IMR-90 (cell line): ENCODE results near the gene ANKRD33B. TPM values are rescaled to one million over a fixed set of nuclear protein-coding genes. Genes with fewer than 3 reads are reported as not detected.

Source experiments
- ATAC-seq: fragments of 200-7000 bp; cut with Tn5 transposase; 2 replicates; pipeline ENCODE4 v1.9.1; 2020; ENCODE audit warnings: low read depth, mild to moderate bottlenecking, moderate library complexity
- BruUV-seq: library from RNA; stranded (reverse); fragments of 400-500 nt; replicated peaks from 2 replicates; lab custom pipeline; 2021; lab: Mats Ljungman, UMichigan
- CTCF ChIA-PET: fragments of 300-600 bp; formaldehyde crosslinking; extraction: SDS; loops from one replicate; lab custom pipeline; 2021; ENCODE audit warnings: antibody characterized with exemption; lab: Yijun Ruan, JAX
- POLR2A ChIA-PET: fragments of 300-600 bp; sonication (Branson Sonifier 250); formaldehyde crosslinking; loops from one replicate; lab custom pipeline; 2022; ENCODE audit warnings: antibody characterized with exemption; ENCODE audit not compliant: unreplicated experiment; lab: Charles Lee
- DNase-seq: peaks from one replicate; pipeline ENCODE4 v3.0.0; 2013
- H2AFZ ChIP-seq: replicated peaks from 2 replicates; pipeline ENCODE3; 2013; ENCODE audit warnings: low read length, mild to moderate bottlenecking; ENCODE audit not compliant: poor library complexity
- H2AK5ac ChIP-seq: 2 replicates; pipeline ENCODE4 v1.6.1; 2013; ENCODE audit warnings: low read depth, low read length, inconsistent platforms
- H2AK9ac ChIP-seq: replicated peaks from 2 replicates; pipeline ENCODE3; 2013; ENCODE audit warnings: mild to moderate bottlenecking, low read depth, low read length, moderate library complexity; ENCODE audit not compliant: poor library complexity
- H2BK120ac ChIP-seq: 2 replicates; pipeline ENCODE4 v1.6.1; 2013; ENCODE audit warnings: low read depth, low read length, inconsistent platforms
- H2BK15ac ChIP-seq: 3 replicates; pipeline ENCODE4 v1.6.1; 2013; ENCODE audit warnings: low read depth, low read length, inconsistent platforms
- H2BK20ac ChIP-seq: 2 replicates; pipeline ENCODE4 v1.6.1; 2013; ENCODE audit warnings: low read depth, mild to moderate bottlenecking, inconsistent platforms, low read length, moderate library complexity
- H2BK5ac ChIP-seq: 2 replicates; pipeline ENCODE4 v1.6.1; 2013; ENCODE audit warnings: mild to moderate bottlenecking, low read depth, low read length, inconsistent platforms; ENCODE audit not compliant: poor library complexity, severe bottlenecking
- H3K14ac ChIP-seq: replicated peaks from 2 replicates; pipeline ENCODE4 v1.6.1; 2013; ENCODE audit warnings: low read depth, low read length, inconsistent platforms
- H3K18ac ChIP-seq: 2 replicates; pipeline ENCODE4 v1.6.1; 2013; ENCODE audit warnings: low read depth, low read length, control low read depth
- H3K23ac ChIP-seq: 2 replicates; pipeline ENCODE4 v1.6.1; 2013; ENCODE audit warnings: low read depth, low read length, inconsistent platforms
- H3K27ac ChIP-seq: 2 replicates; pipeline ENCODE4 v1.5.1; 2013; ENCODE audit warnings: mild to moderate bottlenecking, control low read depth, low read length; ENCODE audit not compliant: insufficient read depth
- H3K27me3 ChIP-seq: 2 replicates; pipeline ENCODE4 v1.6.1; 2013; ENCODE audit warnings: low read length; ENCODE audit not compliant: control insufficient read depth, insufficient read depth
- H3K36me3 ChIP-seq: 2 replicates; pipeline ENCODE4 v1.6.1; 2013; ENCODE audit warnings: low read length, mixed read lengths; ENCODE audit not compliant: control insufficient read depth, insufficient read depth
- H3K4ac ChIP-seq: 2 replicates; pipeline ENCODE4 v1.6.1; 2013; ENCODE audit warnings: low read depth, low read length, inconsistent platforms
- H3K4me1 ChIP-seq: 2 replicates; pipeline ENCODE4 v1.6.1; 2013; ENCODE audit warnings: low read length, mixed read lengths; ENCODE audit not compliant: control insufficient read depth, insufficient read depth
- H3K4me2 ChIP-seq: 2 replicates; pipeline ENCODE4 v1.6.1; 2013; ENCODE audit warnings: low read depth, mild to moderate bottlenecking, control low read depth, low read length, moderate library complexity
- H3K4me3 ChIP-seq: 2 replicates; pipeline ENCODE4 v1.5.1; 2013; ENCODE audit warnings: low read depth, mild to moderate bottlenecking, control low read depth, low read length, moderate library complexity; ENCODE audit not compliant: insufficient read depth
- H3K56ac ChIP-seq: 2 replicates; pipeline ENCODE4 v1.6.1; 2013; ENCODE audit warnings: low read length, inconsistent platforms; ENCODE audit not compliant: insufficient read depth; ENCODE audit errors: extremely low read depth
- H3K79me1 ChIP-seq, 2 experiments: 2 replicates each; pipeline ENCODE4 v1.6.1; 2013; ENCODE audit warnings: low read length in 2 of 2, inconsistent platforms in 1 of 2, low read depth in 1 of 2
- H3K9ac ChIP-seq: 2 replicates; pipeline ENCODE4 v1.6.1; 2013; ENCODE audit warnings: low read depth, low read length, control low read depth
- H3K9me1 ChIP-seq: 2 replicates; pipeline ENCODE4 v1.6.1; 2013; ENCODE audit warnings: low read length, inconsistent platforms; ENCODE audit not compliant: insufficient read depth
- H3K9me3 ChIP-seq: 2 replicates; pipeline ENCODE4 v1.6.1; 2013; ENCODE audit warnings: low read length; ENCODE audit not compliant: control insufficient read depth, insufficient read depth
- H4K20me1 ChIP-seq: 2 replicates; pipeline ENCODE4 v1.6.1; 2013; ENCODE audit warnings: low read length, inconsistent platforms; ENCODE audit not compliant: insufficient read depth
- H4K5ac ChIP-seq: 2 replicates; pipeline ENCODE4 v1.6.1; 2013; ENCODE audit warnings: mild to moderate bottlenecking, low read depth, low read length, control low read depth
- H4K8ac ChIP-seq, 2 experiments: 2 replicates each; pipeline ENCODE4 v1.6.1; 2013; ENCODE audit warnings: low read depth in 2 of 2, low read length in 2 of 2, control low read depth in 1 of 2, inconsistent platforms in 1 of 2
- H4K91ac ChIP-seq: 2 replicates; pipeline ENCODE4 v1.6.1; 2013; ENCODE audit warnings: low read depth, low read length, inconsistent platforms; ENCODE audit not compliant: insufficient read depth
- MAFK ChIP-seq: IDR thresholded peaks from 2 replicates; pipeline ENCODE4 v1.6.1; 2012; ENCODE audit warnings: low read depth, low read length, improper control_type of control experiment
- MAZ ChIP-seq: IDR thresholded peaks from 2 replicates; pipeline ENCODE4 v1.6.1; 2012; ENCODE audit warnings: low read depth, mild to moderate bottlenecking, low read length, improper control_type of control experiment, moderate library complexity, borderline replicate concordance
- WGBS, 2 experiments: methylation state at CpG; one replicate each; pipeline versions ENCODE4 v1.1.5 to v1.1.7; 2013; ENCODE audit warnings: missing lambda C conversion rate in 2 of 2; ENCODE audit not compliant: insufficient read length in 1 of 2; ENCODE audit errors: extremely low coverage in 2 of 2; 5-methylcytosine and 5-hydroxymethylcytosine counted together
- dilution Hi-C: fragments of 300-500 bp; cut with HindIII; formaldehyde crosslinking; loops from one replicate; pipeline ENCODE4 v1.14.3; 2018; ENCODE audit warnings: low sequenced_read_pairs; ENCODE audit not compliant: unreplicated experiment
- in situ Hi-C: fragments of 300-500 bp; cut with MboI; formaldehyde crosslinking; loops from 3 replicates; pipeline ENCODE4 v1.14.3; 2019; ENCODE audit warnings: low sequenced_read_pairs, inconsistent platforms, mixed read lengths
- intact Hi-C: fragments of 100-400 bp; cut with micrococcal nuclease; formaldehyde crosslinking; loops from 2 replicates; pipeline ENCODE4 v1.10.0; 2022
- polyA plus RNA-seq, 3 experiments: library from polyadenylated mRNA; depleted of rRNA; stranded (reverse); fragments of >200 nt; gene quantifications; 2 replicates each; pipeline ENCODE4 v1.2.3, GENCODE V29; 2012; ENCODE audit warnings: low replicate concordance in 1 of 3
- total RNA-seq: library from RNA; depleted of rRNA; stranded (reverse); fragments of >200 nt; gene quantifications from 2 replicates; pipeline ENCODE4 v1.2.3, GENCODE V29; 2012

Gene ANKRD33B
- total and polyA plus RNA-seq, 2 of the 4 experiments (the other 2 are of a cell fraction): 2.5 to 3.3 TPM

GRCh38 chr5:10633271-10634049 lies 69.6 kb downstream of the ANKRD33B start:
- in situ Hi-C loops: loop anchor here (5.0 kb wide), 1 partner anchor 181 kb away; no protein-coding TSS in a partner anchor
- H3K4me2 ChIP-seq: no peak overlapping the region

More at GRCh38 chr5:10633271-10634049, 69.6 kb downstream of the ANKRD33B start:
- H2BK5ac ChIP-seq: no peak overlapping the region
- 97% methylated on average over 6 of the region's 28 CpGs; no CpG with 5 or more reads in 1 of the 2 experiments for WGBS, 2 experiments
- no peak overlapping the region for H3K9ac ChIP-seq
- ATAC-seq (no peak), DNase-seq (no peak)
- peaks cover 9% of the 10 kb centered on the region for H3K4me1 ChIP-seq
- H2AFZ ChIP-seq: no peak overlapping the region
- no peak overlapping the region for H2BK20ac ChIP-seq
- no peaks in the 10 kb centered on the region for H3K27me3 ChIP-seq
- no peak overlapping the region for H4K8ac ChIP-seq
- H3K4me3 ChIP-seq: no peak overlapping the region
- TF ChIP-seq MAFK: peak; percentile 45; the same call in 1 of the 2 replicates
- TF ChIP-seq MAZ: no peak
- BruUV-seq: no TSS peak
- no peak overlapping the region for H3K18ac ChIP-seq
- no peak overlapping the region for H2AK9ac ChIP-seq
- dilution Hi-C loops: no loop called here
- H3K9me1 ChIP-seq: peaks cover 8% of the 10 kb centered on the region
- intact Hi-C loops: no loop called here
- peaks cover 49% of the 10 kb centered on the region for H4K20me1 ChIP-seq
- no peak overlapping the region for H3K27ac ChIP-seq
- H2BK120ac ChIP-seq: no peak overlapping the region
- ChIA-PET CTCF (no interaction called here), POLR2A (no interaction called here)
- H3K23ac ChIP-seq: no peak overlapping the region
- peaks cover 11% of the 10 kb centered on the region for H3K36me3 ChIP-seq
- H3K56ac ChIP-seq: no peak overlapping the region
- no peak overlapping the region for H2BK15ac ChIP-seq
- no peak overlapping the region for H3K14ac ChIP-seq
- peaks cover 23 to 82% of the 10 kb centered on the region in 2 experiments for H3K79me1 ChIP-seq
- no peak overlapping the region; the same call in 1 of the 2 replicates for H4K91ac ChIP-seq
- H3K4ac ChIP-seq: no peak overlapping the region
- no peak overlapping the region for H4K5ac ChIP-seq
- no peak overlapping the region for H2AK5ac ChIP-seq
- no peaks in the 10 kb centered on the region for H3K9me3 ChIP-seq
